HepG2 (cell line): ENCODE results near the gene PAK1IP1.

Source experiments
- MATR3 ChIP-seq: sonication (generic); formaldehyde crosslinking; IDR thresholded peaks from 2 replicates; pipeline ENCODE4 v1.4.0; 2020; ENCODE audit warnings: missing genetic modification reagents
- SIN3B ChIP-seq: fragments of 150-350 bp; IDR thresholded peaks from 2 replicates; pipeline ENCODE4 v1.6.1; 2014; ENCODE audit warnings: low read length
- SP1 ChIP-seq, 2 experiments: fragments of 450-650 bp in 1 of 2; sonication (generic) in 1 of 2; formaldehyde crosslinking in 1 of 2; IDR thresholded peaks; 2 replicates each; pipeline versions ENCODE4 v1.4.0 to v1.6.1; 2016 to 2020; ENCODE audit warnings: missing genetic modification reagents in 1 of 2
- TBP ChIP-seq: sonication (generic); formaldehyde crosslinking; IDR thresholded peaks from 2 replicates; pipeline ENCODE4 v1.5.0; 2020; ENCODE audit warnings: missing genetic modification reagents
- ZFP90 ChIP-seq: sonication (generic); formaldehyde crosslinking; IDR thresholded peaks from 2 replicates; pipeline ENCODE4 v1.8.0; 2022; ENCODE audit warnings: missing genetic modification reagents, mild to moderate bottlenecking, inconsistent platforms, borderline replicate concordance
- ZFY ChIP-seq: sonication (generic); formaldehyde crosslinking; IDR thresholded peaks from 2 replicates; pipeline ENCODE4 v1.4.0; 2020; ENCODE audit warnings: missing genetic modification reagents
- TF ChIP-seq, protein P1 (sequence below): sonication (generic); formaldehyde crosslinking; IDR thresholded peaks from 2 replicates; pipeline ENCODE4 v1.5.0; 2020; ENCODE audit warnings: mild to moderate bottlenecking, missing genetic modification reagents, moderate library complexity

DNA sequence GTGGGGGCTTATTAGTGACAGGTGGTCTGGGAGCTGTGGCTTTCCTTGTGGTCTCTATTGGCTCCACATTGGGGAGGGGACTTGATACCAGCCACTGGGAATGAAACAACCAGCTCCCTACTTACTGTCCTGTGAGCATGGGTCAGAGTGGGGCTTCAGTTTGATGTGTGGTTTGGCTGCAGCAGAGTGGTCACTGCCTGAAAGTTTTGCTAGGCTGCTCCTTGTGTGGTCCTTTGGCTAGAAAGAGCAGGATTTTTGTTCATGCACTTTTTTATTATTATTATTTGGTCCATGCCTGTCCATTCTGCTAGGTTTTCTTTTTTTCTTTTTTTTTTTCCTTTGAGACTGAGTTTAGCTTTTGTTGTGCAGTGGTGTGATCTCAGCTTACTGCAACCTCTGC is 45.3 kb downstream of the PAK1IP1 start:
- TF ChIP-seq SIN3B (no peak), ZFY (CRISPR knock-in tag) (no peak), SP1 (IDR thresholded peaks at IDR 0.05) (no peak), SP1 (CRISPR knock-in tag; IDR thresholded peaks at IDR 0.05) (no peak), ZFP90 (CRISPR knock-in tag) (no peak), MATR3 (CRISPR knock-in tag) (no peak), TBP (CRISPR knock-in tag) (no peak)
- TF ChIP-seq, protein P1, sequence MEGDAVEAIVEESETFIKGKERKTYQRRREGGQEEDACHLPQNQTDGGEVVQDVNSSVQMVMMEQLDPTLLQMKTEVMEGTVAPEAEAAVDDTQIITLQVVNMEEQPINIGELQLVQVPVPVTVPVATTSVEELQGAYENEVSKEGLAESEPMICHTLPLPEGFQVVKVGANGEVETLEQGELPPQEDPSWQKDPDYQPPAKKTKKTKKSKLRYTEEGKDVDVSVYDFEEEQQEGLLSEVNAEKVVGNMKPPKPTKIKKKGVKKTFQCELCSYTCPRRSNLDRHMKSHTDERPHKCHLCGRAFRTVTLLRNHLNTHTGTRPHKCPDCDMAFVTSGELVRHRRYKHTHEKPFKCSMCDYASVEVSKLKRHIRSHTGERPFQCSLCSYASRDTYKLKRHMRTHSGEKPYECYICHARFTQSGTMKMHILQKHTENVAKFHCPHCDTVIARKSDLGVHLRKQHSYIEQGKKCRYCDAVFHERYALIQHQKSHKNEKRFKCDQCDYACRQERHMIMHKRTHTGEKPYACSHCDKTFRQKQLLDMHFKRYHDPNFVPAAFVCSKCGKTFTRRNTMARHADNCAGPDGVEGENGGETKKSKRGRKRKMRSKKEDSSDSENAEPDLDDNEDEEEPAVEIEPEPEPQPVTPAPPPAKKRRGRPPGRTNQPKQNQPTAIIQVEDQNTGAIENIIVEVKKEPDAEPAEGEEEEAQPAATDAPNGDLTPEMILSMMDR = no peak
